GM21737 (cell line): ENCODE data around the gene TIPIN.
"Not testable (repeated sequence)": the region's sequence is repeated elsewhere in the genome, so short reads cannot be mapped to it uniquely, and the experiment has no call there.

Experiments used
- ATAC-seq: cut with Tn5 transposase; IDR thresholded peaks from one replicate; pipeline ENCODE4 v1.9.1; 2021; ENCODE audit warnings: mild to moderate bottlenecking, moderate library complexity; ENCODE audit not compliant: unreplicated experiment

TIPIN gene

DNA sequence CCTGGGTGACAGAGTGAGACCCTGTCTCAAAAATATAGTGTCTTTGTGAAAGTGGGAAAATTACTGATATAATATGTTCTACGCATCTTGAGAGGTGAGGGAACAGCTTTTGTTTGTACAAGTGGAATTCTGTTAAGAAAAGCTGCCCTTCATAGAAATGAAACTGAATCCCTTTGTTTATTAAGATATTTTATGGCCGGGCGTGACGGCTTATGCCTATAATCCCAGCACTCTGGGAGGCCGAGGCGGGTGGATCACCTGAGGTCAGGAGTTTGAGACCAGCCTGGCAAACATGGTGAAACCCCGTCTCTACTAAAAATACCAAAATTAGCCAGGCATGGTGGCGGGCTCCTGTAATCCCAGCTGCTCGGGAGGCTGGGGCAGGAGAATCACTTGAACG, 52.1 kb downstream of the TIPIN start:
- ATAC-seq, result not testable (repeated sequence)

DNA sequence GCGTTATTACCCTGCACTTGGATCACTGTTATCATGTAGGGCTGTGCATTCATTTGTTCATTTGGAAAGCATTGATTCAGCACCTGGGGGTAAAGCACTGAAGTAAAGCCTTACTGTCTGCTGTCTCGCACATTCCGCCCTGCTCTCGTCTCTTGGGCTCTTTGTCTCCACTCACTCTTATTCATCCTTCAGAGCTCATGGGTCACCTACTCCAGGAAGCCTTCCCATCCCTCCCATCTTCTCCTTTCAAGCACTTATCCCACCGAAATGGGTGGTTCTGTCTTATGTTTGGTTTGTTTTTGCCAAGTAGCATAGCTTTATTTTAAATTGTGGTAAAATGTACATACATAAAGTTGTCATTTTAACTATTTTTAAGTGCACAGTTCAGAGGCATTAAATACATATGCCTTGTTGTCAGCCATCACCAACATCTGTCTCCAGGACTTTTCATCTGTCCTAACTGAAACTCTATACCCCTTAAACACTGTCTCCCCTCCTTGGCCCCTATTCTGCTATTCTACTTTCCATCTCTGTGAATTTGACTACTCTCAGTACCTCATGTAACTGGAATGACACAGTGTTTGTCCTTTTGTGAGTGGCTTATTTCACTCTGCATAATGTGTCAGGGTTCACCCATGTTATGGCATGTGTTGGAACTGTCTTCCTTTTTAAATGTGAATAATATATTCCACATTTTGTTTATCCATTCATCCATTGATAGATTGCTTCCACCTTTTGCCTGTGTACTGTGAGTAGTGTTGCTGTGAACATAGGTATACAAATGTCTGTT, 53.8 kb downstream of the TIPIN start:
- no peak for ATAC-seq

DNA sequence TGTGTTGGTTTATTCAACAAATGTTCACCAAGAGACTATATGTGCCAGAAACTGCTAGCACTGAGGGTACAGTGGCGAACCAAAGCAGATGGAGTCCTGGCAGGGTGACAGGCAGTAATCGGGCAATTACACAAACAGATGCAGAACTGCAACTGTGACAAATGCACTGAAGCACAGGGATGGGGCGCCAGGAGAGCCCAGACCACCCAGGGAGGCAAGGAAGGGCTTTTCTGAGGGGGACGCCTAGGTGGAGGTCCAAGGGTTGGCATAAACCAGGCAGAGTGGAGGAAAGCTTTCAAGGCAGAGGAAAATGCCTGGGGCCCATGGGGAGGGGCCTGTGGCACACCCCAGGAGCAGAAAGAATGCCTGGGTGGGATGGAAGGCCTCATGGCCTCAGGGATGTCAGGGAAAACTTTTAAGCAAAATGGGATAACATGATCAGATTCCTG, 57.7 kb downstream of the TIPIN start:
- no peak for ATAC-seq

DNA sequence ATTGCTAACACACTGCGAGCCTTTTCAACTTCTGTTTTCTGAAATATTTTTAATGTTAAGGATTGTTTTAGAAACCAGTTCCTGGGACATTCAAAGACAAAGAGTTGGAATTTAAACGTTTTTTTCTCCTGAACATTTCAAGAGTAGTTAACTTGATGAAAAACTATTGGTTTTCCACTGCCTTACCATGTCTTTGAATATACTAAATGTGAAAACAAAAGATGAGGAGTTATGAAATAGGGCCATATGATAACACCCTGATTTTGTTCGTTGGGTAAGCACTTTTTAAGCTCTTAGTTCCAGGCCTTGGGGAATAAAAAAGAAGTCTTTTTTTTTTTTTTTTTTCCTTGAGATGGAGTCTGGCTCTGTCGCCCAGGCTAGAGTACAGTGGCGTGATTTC, 60.3 kb downstream of the TIPIN start:
- no peak for ATAC-seq

DNA sequence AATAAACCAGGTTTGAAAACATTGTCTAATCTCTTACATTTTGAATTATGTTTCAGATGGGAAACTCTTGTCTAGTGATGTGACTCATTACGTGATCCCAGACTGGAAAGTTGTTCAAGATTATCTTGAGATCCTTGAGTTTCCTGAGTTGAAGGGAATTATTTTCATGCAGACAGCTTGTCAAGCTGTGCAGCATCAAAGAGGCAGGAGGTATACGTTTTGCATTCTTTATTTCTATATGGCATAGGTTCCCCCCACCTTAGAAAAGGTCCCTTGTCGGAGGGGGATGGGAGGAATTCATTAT, 61.6 kb downstream of the TIPIN start:
- no peak for ATAC-seq

DNA sequence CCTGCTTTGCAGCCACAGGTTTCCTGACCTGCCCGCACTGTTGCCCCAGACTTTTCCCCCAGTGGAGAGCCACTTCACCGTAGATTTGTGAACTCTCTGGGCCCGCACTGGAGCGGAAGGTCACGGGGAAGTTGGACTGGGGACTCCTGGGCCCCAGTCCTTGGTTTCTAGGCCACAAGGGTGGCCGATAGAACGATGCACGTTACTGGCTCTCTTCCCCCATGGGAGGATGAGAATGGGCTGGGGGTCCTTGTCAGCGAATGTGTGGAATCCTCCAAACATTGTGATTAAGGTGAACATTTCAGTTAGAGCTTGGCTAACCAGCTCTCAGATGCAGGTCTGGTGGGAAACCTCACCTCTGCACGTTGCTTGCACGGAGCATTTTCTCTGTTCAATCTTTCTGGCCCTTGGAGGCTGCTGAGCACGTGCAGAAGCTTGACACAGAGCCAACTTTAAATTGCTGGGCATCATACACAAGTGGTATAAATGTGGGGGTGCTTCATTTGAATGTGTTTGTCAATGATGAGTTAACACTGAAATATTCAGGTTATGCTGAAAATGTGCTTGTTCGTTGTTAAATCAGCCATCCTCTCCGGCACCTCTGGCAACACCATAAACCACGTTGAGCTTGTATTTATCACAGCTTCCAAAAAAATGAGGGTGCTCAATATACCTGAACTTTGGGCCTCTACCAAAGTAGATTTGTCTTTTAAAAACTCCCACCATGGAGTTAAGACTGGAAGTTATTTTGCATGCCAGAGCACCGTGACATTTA, 62.1 kb downstream of the TIPIN start:
- peak; percentile 23 for ATAC-seq

DNA sequence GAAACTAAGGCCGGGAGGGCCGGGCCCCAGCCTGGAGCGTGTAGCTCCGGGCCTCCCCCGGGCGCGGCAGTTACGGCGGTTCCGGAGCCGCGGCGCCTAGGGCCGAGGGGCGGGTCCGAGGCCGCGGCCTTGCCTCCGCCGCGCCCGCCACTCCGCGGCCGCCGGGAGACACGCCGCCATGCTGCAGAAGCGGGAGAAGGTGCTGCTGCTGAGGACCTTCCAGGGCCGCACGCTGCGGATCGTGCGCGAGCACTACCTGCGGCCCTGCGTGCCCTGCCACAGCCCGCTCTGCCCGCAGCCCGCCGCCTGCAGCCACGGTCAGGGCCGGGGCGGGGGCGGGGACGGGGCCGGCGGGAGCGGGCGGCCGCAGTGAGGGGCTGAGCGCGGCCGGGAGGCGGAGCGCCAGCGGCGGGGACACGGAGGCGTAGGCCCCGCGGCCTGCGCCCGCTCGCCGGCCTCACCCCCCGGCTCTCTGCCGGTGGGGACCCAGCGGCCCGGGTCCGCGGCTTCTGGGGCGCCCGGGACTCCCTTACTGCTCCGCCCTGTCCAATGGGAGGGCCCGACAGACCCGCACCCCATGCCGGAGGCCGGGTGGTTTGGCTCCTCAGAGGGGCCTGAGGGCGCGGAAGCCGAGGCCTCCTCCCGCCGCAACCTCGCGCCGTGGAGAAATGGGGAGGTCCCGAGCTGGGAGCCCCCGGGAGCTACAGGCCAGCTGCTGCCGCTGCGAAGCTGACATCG, 62.9 kb downstream of the TIPIN start, which contains the start of gene DIS3L:
Gene DIS3L, plus strand, starts transcription at position 150 of the 738 bp plus-strand sequence. Its CDS starts 29 bp downstream, at position 179.
- peak; percentile 67 for ATAC-seq

DNA sequence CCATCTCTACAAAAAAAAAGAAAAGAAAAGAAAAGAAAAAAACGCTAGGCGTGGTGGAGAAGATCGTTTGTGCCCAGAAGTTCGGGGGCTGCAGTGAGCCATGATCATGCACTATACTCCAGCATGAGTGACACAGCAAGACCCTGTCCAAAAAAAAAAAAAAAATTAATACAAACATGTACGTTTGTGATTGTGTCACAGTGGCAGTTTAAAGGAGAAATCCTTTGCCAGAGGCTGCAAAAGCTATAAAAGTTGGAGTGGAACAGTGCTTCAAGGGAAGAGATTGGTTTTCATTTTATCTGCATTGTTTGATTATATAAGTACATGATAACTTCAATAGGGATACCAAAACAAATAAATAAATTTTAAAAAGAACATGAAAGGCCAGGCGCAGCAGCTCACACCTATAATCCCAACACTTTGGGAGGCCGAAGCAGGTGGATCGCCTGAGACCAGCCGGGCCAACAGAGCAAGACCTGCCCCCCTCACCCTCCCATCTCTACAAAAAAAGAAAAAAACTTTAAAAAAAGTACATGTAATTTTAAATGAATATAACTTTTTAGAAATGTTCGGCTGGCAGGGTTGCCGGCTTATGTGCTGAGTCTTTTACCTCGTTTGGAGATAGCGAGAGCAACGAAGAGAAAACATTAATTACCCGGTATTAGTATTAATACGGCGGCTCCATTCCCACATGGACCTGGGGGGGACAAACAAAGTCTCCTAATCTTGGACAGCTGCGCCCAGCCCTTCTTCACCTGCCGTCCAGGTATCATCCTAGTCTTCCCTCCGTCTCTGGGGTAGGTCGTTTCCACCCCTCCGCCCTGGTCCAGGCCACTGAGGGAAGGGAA, 63.7 kb downstream of the TIPIN start:
- no peak for ATAC-seq

DNA sequence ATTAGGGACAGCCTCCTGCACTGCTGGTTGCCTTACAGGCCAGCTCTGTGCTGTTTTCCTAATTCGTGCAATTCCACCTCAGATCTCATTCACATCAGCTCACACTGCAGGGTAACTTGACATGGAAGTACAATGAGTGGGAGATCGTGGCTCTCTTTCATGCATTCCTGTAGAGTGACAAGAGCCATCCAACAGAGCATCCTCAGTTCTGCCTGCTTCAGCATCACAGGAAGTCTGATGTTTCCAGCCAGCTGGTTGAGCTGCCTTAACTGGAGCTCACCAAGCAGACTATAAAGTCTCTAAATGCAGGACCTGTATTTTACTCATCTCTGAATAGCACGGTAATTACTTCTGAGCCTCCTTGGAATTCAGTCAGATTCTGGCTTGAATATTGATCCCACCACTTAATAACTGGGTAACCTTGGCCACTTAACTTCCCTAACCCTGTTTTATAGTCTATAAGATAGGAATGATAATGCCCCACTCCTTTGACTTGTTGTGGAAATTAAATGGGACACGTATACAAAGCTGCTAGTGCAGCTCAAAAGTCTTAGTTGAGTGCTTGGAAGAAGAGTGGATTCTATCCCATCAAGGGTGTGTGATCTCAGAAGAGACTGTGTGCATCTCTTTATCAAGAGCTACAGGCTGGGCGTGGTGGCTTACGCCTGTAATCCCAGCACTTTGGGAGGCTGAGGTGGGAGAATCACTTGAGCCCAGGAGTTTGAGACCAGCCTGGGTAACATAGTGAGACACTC, 64.5 kb downstream of the TIPIN start:
- ATAC-seq, result no peak

DNA sequence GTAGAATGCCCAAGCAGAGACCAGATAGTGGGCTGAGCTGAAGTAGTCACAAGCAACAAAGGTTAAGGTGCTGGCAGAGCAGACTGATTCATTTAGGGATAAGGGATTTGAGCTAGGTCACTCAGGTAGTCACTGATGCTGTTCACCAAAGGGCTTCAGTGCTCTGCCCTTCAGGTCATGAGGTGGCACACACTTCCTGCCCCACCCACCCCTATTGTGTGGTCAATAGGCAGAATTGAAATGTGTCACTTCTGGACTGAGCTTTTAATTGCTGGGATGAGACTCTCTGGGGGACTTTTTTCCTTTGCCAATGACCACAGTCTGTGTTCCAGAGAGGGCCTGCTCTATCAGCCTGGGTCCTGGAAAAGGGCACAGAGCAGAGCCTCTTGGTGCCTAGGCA, 66.0 kb downstream of the TIPIN start:
- no peak for ATAC-seq

DNA sequence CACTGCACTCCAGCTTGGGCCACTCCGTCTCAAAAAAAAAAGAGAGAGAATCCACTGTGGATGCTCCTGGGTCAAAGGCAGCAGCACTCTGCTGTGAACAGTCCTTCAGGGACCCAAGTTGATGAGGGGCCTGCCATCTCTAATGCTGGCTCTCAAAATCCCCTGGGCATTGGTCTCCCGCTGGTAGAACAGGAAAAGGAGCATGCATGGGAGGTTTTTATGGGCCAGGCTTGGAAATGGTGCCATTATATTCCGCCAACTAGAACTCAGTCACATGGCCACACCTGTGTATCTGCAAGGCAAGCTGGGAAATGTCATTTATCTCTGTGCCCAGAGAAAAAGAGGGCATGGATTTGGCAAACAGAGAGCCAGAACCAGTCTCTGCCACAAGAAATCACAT, 66.5 kb downstream of the TIPIN start:
- no peak for ATAC-seq

DNA sequence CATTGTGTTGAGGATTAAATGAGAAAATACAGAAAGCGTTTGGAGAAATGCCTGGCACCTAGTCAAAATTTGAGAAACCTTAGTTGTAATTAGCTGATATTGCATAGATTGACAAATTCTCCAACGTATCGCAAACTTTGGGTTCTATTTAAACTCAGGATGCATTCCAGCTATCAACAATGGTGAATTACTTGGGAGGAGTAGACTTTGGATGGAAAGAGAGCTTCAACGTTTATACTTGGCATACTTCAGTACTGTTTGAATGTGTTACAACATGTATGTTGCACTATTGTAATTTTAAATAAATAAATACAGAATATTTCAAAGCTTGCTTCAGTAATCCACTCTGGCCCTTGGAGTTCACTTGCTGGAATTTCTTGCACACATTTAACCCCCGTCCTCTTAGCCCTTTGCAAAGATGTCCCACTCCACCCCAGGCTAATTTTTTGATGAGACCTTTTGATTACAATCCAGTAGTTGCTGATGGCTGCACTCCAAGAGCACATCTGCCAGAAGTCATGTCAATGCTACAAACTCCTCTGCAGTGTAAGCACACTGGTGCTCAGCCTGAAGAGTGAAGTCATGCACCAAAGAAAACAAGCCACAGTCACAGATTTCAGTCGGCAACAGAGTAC, 67.8 kb downstream of the TIPIN start:
- ATAC-seq, result no peak

DNA sequence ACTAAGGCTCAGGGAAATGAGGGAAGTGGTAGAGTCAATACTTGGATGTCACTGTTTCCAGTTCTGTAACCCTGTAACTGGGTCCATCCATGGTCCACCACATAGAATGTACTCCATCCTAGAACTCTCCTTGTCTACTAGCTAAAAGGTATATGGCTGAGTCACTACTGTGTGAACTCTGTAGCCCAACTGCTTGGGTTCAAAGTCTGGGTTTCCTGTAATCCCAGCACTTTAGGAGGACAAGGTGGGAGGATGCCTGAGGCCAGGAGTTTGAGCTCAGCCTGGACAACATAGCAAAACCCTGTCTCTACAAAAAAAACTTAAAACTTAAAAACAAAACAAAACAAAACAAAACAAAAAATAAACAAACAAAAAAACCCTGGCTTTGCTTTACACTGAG, 68.4 kb downstream of the TIPIN start:
- ATAC-seq, result no peak

DNA sequence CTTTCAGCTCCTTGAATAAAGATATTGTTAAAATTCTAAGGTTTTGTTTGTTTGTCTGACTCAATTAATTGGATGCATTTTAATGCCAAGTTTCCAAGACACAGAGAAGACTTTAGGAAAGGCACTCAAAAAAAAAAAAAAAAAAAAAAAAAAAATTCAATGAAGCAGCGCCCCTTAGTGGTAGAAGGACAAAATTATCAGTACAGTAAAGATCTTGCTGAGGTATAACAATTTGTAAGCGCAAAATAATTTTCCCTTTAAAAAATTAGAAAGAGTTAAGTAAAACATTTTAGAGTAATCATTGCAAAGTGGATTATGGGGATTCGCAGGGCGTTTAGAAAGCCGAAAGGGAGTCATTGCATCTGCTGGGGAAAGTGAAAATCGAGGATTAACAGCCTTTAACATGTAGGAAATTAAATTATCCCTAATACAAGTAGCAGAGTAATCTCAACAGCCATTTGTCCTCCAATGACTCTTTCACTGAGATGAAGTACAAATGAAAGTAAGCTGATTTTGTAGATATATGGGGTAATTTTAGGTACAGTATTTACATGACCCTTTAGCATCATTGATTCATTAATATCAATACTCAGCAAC, 68.9 kb downstream of the TIPIN start:
- ATAC-seq, result no peak
